Lower leg skin (tissue), 3 donors: ENCODE results near the gene THAP9.

ENCODE experiments used
- POLR2A ChIP-seq, 2 donors: fragments of 450-650 bp; IDR thresholded peaks; one replicate each; pipeline ENCODE4 v1.6.1; 2016 to 2017; ENCODE audit warnings: antibody characterized with exemption in 2 of 2, mild to moderate bottlenecking in 1 of 2, moderate library complexity in 1 of 2
- TF ChIP-seq, protein P1 (sequence below), 3 donors: fragments of 450-650 bp; IDR thresholded peaks; one replicate each; pipeline ENCODE4 v1.5.1; 2016; ENCODE audit warnings: antibody characterized with exemption in 3 of 3, mild to moderate bottlenecking in 3 of 3, moderate library complexity in 2 of 3

DNA sequence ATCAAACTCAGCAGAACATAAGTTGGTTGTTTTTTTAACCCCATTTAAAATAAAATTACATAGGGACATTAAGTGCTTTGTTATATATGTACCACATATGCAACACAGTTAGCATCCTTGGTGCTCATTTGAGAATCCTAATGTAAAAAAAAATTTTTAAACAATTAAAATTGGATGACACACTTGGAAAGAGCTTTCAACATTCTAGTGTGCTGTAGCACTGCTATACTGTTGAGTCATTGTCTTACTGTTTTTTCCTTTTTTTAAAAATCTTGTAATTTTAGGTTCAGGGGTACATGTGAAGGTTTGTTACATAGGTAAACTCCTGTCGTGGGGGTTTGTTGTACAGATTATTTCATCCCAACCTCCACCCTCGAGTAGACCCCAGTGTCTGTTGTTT lies 12.8 kb downstream of the THAP9 start:
- no peak for TF ChIP-seq POLR2A (IDR thresholded peaks at IDR 0.05)
- TF ChIP-seq, protein P1, sequence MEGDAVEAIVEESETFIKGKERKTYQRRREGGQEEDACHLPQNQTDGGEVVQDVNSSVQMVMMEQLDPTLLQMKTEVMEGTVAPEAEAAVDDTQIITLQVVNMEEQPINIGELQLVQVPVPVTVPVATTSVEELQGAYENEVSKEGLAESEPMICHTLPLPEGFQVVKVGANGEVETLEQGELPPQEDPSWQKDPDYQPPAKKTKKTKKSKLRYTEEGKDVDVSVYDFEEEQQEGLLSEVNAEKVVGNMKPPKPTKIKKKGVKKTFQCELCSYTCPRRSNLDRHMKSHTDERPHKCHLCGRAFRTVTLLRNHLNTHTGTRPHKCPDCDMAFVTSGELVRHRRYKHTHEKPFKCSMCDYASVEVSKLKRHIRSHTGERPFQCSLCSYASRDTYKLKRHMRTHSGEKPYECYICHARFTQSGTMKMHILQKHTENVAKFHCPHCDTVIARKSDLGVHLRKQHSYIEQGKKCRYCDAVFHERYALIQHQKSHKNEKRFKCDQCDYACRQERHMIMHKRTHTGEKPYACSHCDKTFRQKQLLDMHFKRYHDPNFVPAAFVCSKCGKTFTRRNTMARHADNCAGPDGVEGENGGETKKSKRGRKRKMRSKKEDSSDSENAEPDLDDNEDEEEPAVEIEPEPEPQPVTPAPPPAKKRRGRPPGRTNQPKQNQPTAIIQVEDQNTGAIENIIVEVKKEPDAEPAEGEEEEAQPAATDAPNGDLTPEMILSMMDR (IDR thresholded peaks at IDR 0.05): no peak
